K562 (cell line): Measurements from ENCODE around the gene ABCC10. TPM values are rescaled to one million over a fixed set of nuclear protein-coding genes. Genes with fewer than 3 reads are reported as not detected.

Experiments
- CTCFL ChIP-seq: IDR thresholded peaks from 2 replicates; pipeline ENCODE4 v1.6.1; 2011; ENCODE audit warnings: borderline replicate concordance, low read depth, mild to moderate bottlenecking, moderate library complexity, low read length; ENCODE audit not compliant: insufficient read depth, poor library complexity, severe bottlenecking
- DEAF1 ChIP-seq: fragments of 450-650 bp; formaldehyde crosslinking; IDR thresholded peaks from 2 replicates; pipeline ENCODE4 v1.4.0; 2020; ENCODE audit warnings: mild to moderate bottlenecking, moderate library complexity
- FOXA3 ChIP-seq, 2 experiments: fragments of 450-650 bp in 1 of 2; sonication (generic) in 1 of 2; formaldehyde crosslinking; IDR thresholded peaks in 1 of 2; conservative IDR thresholded peaks in 1 of 2; 2 replicates each; pipeline versions ENCODE4 v1.4.0 to v1.8.0; 2020 to 2022; ENCODE audit warnings: mild to moderate bottlenecking in 2 of 2, missing genetic modification reagents in 1 of 2
- KLF13 ChIP-seq: fragments of 450-650 bp; IDR thresholded peaks from 2 replicates; pipeline ENCODE4 v1.6.1; 2016; ENCODE audit warnings: missing genetic modification characterization, low read depth, mild to moderate bottlenecking, missing compliant biosample characterization, moderate library complexity, borderline replicate concordance
- MEIS2 ChIP-seq: fragments of 450-650 bp; IDR thresholded peaks from 2 replicates; pipeline ENCODE4 v1.6.1; 2014; ENCODE audit warnings: mild to moderate bottlenecking; ENCODE audit not compliant: partially characterized antibody
- NFXL1 ChIP-seq: fragments of 450-650 bp; formaldehyde crosslinking; IDR thresholded peaks from 2 replicates; pipeline ENCODE4 v1.4.0; 2021; ENCODE audit warnings: mild to moderate bottlenecking
- PHF21A ChIP-seq: fragments of 450-650 bp; IDR thresholded peaks from 2 replicates; pipeline ENCODE4 v1.6.1; 2017; ENCODE audit warnings: low read depth, borderline replicate concordance
- POU5F1 ChIP-seq: fragments of 150-350 bp; IDR thresholded peaks from 2 replicates; pipeline ENCODE4 v1.6.1; 2014; ENCODE audit warnings: borderline replicate concordance, low read length, low read depth, mild to moderate bottlenecking; ENCODE audit not compliant: partially characterized antibody
- RBM22 ChIP-seq: fragments of 200-400 bp; formaldehyde crosslinking; IDR thresholded peaks from 2 replicates; pipeline ENCODE4 v1.6.1; 2018; ENCODE audit warnings: low read length, low read depth; ENCODE audit not compliant: poor library complexity, severe bottlenecking
- RFX7 ChIP-seq: fragments of 250-450 bp; sonication (Bioruptor Pico); IDR thresholded peaks from 2 replicates; pipeline ENCODE4 v1.5.1; 2021; ENCODE audit warnings: mild to moderate bottlenecking
- SNRNP70 ChIP-seq: fragments of 200-400 bp; formaldehyde crosslinking; optimal IDR thresholded peaks from 2 replicates; pipeline ENCODE3; 2017; ENCODE audit warnings: low read depth, low read length
- ZBTB17 ChIP-seq: fragments of 450-650 bp; formaldehyde crosslinking; IDR thresholded peaks from 2 replicates; pipeline ENCODE4 v1.4.0; 2020; ENCODE audit warnings: mild to moderate bottlenecking
- ZNF408 ChIP-seq: fragments of 250-450 bp; sonication (Bioruptor Pico); IDR thresholded peaks from 2 replicates; pipeline ENCODE4 v1.4.0; 2020; ENCODE audit warnings: low read depth, mild to moderate bottlenecking, moderate library complexity
- polyA plus RNA-seq, 8 experiments: library from polyadenylated mRNA; depleted of rRNA in 4 of 8; stranded (reverse) in 5 of 8; unstranded in 3 of 8; fragments of >200 nt; fragmentation: Nextera tagmentation in 2 of 8; fragmentation: Illumina TruSeq in 1 of 8; extraction: Ambion mirVana in 2 of 8; extraction: Trizol in 1 of 8; gene quantifications; 2 replicates each; pipeline versions ENCODE4 v1.2.1 to v1.2.3, GENCODE V29; 2011 to 2014; ENCODE audit warnings: inconsistent platforms in 1 of 8, missing spikeins in 1 of 8
- total RNA-seq, 7 experiments: library from RNA; depleted of rRNA in 6 of 7; stranded (reverse); fragments of >200 nt in 6 of 7; fragmentation: Illumina TruSeq in 2 of 7; extraction: Trizol in 2 of 7; gene quantifications; 2 replicates each; pipeline versions ENCODE4 v1.2.1 to v1.2.3, GENCODE V29; 2011 to 2021; ENCODE audit warnings: low replicate concordance in 1 of 7
- TF ChIP-seq, protein P1 (sequence below): fragments of 200-800 bp; sonication (Bioruptor generic); IDR thresholded peaks from 2 replicates; pipeline ENCODE4 v1.6.1; 2017; ENCODE audit warnings: missing genetic modification characterization, missing compliant biosample characterization
- TF ChIP-seq, protein P2 (sequence below): sonication (generic); formaldehyde crosslinking; IDR thresholded peaks from 2 replicates; pipeline ENCODE4 v1.8.0; 2023; ENCODE audit warnings: missing genetic modification reagents, mild to moderate bottlenecking, borderline replicate concordance

The ABCC10 gene
- total and polyA plus RNA-seq, 9 of the 15 experiments (the other 6 are each of a cell fraction or from before 2014, with no cell fraction given) = 2.4 to 29.1 (median 13.7) TPM

DNA sequence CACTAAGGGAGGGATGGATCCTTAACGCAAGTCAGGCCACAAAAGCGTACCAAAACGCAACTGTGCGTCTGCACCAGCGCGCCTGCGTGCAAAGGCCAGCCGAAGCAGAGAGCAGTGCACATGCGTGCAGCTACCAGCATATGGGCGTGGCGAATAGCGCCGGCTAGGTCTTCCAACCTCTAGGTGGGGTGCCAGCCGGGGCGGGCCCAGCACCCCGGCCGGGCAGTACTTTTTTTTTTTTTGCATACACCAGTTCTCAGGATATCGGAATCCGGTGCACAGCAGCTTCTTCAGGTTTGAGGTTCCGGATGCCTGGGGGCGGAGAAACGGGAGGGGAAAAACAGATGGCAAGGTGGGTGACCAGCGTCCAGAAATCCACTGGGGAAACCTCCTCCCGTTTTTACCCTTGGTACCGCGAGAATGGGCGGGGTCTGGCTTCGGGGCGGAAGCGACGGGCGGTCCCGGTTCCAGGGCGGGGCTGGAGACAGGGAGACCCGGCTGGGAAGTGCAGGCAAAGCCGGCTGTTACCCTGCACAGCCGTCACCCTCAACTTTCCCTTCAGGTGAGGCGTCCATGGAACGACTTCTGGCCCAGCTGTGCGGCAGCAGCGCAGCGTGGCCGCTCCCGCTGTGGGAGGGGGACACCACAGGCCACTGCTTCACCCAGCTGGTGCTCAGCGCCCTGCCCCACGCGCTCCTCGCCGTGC, at the start of gene ABCC10 (continued):
- peak; percentile 88 for TF ChIP-seq CTCFL
- TF ChIP-seq, protein P1, sequence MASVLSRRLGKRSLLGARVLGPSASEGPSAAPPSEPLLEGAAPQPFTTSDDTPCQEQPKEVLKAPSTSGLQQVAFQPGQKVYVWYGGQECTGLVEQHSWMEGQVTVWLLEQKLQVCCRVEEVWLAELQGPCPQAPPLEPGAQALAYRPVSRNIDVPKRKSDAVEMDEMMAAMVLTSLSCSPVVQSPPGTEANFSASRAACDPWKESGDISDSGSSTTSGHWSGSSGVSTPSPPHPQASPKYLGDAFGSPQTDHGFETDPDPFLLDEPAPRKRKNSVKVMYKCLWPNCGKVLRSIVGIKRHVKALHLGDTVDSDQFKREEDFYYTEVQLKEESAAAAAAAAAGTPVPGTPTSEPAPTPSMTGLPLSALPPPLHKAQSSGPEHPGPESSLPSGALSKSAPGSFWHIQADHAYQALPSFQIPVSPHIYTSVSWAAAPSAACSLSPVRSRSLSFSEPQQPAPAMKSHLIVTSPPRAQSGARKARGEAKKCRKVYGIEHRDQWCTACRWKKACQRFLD = peak; percentile 71; the same call in 1 of the 2 replicates
- 0 out of 4 replicates have a peak, but pooled peaks of 1 of the 2 experiments have one; percentile 13 for TF ChIP-seq FOXA3 (CRISPR knock-in tag; conservative IDR thresholded peaks at IDR 0.05 in 1 of 2, IDR thresholded peaks at IDR 0.05 in 1 of 2)
- TF ChIP-seq ZNF408 (CRISPR knock-in tag) = no peak
- TF ChIP-seq SNRNP70 = no peak
- TF ChIP-seq NFXL1 (CRISPR knock-in tag) = no peak
- no peak for TF ChIP-seq RBM22
- TF ChIP-seq RFX7 (CRISPR knock-in tag) = no peak
- peak; percentile 75; the same call in 1 of the 2 replicates for TF ChIP-seq KLF13
- no peak for TF ChIP-seq PHF21A
- TF ChIP-seq, protein P2, sequence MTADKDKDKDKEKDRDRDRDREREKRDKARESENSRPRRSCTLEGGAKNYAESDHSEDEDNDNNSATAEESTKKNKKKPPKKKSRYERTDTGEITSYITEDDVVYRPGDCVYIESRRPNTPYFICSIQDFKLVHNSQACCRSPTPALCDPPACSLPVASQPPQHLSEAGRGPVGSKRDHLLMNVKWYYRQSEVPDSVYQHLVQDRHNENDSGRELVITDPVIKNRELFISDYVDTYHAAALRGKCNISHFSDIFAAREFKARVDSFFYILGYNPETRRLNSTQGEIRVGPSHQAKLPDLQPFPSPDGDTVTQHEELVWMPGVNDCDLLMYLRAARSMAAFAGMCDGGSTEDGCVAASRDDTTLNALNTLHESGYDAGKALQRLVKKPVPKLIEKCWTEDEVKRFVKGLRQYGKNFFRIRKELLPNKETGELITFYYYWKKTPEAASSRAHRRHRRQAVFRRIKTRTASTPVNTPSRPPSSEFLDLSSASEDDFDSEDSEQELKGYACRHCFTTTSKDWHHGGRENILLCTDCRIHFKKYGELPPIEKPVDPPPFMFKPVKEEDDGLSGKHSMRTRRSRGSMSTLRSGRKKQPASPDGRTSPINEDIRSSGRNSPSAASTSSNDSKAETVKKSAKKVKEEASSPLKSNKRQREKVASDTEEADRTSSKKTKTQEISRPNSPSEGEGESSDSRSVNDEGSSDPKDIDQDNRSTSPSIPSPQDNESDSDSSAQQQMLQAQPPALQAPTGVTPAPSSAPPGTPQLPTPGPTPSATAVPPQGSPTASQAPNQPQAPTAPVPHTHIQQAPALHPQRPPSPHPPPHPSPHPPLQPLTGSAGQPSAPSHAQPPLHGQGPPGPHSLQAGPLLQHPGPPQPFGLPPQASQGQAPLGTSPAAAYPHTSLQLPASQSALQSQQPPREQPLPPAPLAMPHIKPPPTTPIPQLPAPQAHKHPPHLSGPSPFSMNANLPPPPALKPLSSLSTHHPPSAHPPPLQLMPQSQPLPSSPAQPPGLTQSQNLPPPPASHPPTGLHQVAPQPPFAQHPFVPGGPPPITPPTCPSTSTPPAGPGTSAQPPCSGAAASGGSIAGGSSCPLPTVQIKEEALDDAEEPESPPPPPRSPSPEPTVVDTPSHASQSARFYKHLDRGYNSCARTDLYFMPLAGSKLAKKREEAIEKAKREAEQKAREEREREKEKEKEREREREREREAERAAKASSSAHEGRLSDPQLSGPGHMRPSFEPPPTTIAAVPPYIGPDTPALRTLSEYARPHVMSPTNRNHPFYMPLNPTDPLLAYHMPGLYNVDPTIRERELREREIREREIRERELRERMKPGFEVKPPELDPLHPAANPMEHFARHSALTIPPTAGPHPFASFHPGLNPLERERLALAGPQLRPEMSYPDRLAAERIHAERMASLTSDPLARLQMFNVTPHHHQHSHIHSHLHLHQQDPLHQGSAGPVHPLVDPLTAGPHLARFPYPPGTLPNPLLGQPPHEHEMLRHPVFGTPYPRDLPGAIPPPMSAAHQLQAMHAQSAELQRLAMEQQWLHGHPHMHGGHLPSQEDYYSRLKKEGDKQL (CRISPR knock-in tag) = no peak
- TF ChIP-seq MEIS2 = peak; percentile 67
- peak; percentile 54; the same call in 1 of the 2 replicates for TF ChIP-seq ZBTB17
- TF ChIP-seq POU5F1 = no peak
- TF ChIP-seq DEAF1 (CRISPR knock-in tag) = no peak
